IPS DF 19.7 (cell line): ENCODE measurements around the gene NOTCH2.

ENCODE experiments used
- DNase-seq: peaks from one replicate; pipeline ENCODE4 v3.0.0-alpha.2; 2013; ENCODE audit warnings: low read depth, low spot score

The NOTCH2 gene

GRCh38 chr1:119874186-119874585, 195.3 kb downstream of the NOTCH2 start:
- no peak for DNase-seq

GRCh38 chr1:119873135-119874015, 196.1 kb downstream of the NOTCH2 start:
- no peak for DNase-seq

- DNase-seq: no peak
Measured at GRCh38 chr1:119871881-119872280, 197.6 kb downstream of the NOTCH2 start.

DNA sequence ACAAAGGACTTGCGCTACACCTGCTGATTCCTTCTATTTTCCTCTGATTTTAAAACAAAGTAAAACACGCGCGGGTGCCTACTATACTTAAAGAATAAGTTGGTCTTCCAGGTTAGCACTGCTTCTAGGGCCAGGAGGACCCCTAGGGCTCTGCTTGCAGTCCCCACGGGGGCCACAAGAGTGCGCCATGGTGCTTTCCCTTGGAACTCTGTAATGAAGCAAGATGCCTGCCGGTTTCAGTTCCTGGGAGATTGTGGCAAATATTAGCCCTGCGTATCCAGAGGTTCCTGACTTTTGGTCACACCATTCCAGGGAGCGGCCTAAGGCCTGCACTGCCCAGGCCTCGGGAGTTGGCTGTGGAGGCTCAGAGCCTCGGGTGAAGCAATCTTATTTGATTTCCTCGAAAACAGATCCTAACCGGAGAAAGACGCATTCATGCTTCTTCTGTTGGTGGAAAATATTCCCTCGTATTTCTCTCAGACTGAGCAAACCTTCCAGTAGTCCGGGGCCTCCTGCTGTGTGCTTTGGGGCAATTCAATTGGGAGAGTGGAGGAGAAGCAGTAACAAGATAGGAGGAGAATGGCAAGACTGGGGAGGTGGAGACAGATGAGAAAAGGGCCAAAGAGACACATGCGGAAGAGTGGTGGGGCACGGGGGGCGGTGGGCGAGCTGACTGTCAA, 198.4 kb downstream of the NOTCH2 start:
- DNase-seq: peak; percentile 48

GRCh38 chr1:119869995-119870394, 199.5 kb downstream of the NOTCH2 start:
- no peak for DNase-seq

DNA sequence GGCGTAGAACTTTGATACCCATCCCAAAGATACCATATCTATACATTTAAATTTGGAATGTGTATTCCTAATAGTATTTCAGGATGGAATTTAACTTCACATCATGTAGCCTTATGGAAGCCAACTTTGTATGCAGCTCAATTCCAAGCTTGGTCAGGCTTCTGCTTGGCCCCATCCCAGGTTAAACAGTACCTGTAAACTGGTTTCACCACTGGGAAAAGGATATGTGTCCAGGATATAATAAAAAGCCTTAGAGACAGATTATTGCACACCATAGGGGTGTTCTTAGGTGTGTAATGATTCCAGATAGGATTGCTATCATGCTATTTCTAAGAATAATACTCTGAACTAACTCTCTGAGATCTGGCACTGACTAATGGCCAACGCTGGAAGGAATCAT, 201.3 kb downstream of the NOTCH2 start:
- DNase-seq: no peak

- DNase-seq: no peak
Measured at GRCh38 chr1:119866451-119866850, 203.0 kb downstream of the NOTCH2 start.

GRCh38 chr1:119865627-119866026, 203.8 kb downstream of the NOTCH2 start:
- no peak for DNase-seq

DNA sequence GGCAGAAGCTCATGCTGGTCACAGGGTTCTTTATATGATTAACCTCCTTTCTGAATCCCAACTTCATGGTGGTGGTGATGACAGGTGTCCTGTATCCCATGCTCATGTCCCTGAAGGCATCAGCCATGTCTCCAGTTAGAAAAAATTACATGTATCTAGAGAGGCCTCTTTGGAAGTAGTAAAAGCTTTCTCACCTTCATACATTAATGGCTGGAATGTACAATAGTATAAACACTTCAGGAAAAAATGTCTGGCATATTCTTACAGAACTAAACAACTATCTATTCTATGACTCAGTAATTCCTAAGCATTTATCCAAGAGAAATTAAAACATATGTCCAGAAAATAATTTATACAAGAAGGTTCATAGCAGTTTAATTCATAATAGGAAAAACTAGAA, 207.2 kb downstream of the NOTCH2 start:
- no peak for DNase-seq
